GM23338 (cell line): ENCODE measurements around the gene TBX3. TPM values are rescaled to one million over a fixed set of nuclear protein-coding genes. Genes with fewer than 3 reads are reported as not detected.

ENCODE experiments used
- ATAC-seq: fragments of 200-7000 bp; cut with Tn5 transposase; 3 replicates; pipeline ENCODE4 v1.9.1; 2020
- DNase-seq: peaks from one replicate; pipeline ENCODE4 v3.0.0-alpha.2; 2015; ENCODE audit warnings: low spot score
- H2AFZ ChIP-seq: fragments of 200-600 bp; sonication (generic); 2 replicates; pipeline ENCODE4 v1.8.0; 2016; ENCODE audit warnings: antibody characterized with exemption, mild to moderate bottlenecking, moderate library complexity
- H3F3A ChIP-seq: fragments of 200-600 bp; sonication (generic); replicated peaks from 2 replicates; pipeline ENCODE4 v1.8.0; 2017; ENCODE audit warnings: antibody characterized with exemption, mixed run types, low read depth
- H3K27ac ChIP-seq: fragments of 200-600 bp; sonication (generic); 2 replicates; pipeline ENCODE4 v1.6.1; 2016; ENCODE audit warnings: low read depth
- H3K27me3 ChIP-seq: fragments of 200-600 bp; sonication (generic); 2 replicates; pipeline ENCODE4 v1.8.0; 2016; ENCODE audit warnings: mild to moderate bottlenecking, mixed run types, moderate library complexity; ENCODE audit not compliant: insufficient read depth
- H3K36me3 ChIP-seq: fragments of 200-600 bp; sonication (generic); 2 replicates; pipeline ENCODE4 v1.8.0; 2016; ENCODE audit warnings: mild to moderate bottlenecking; ENCODE audit not compliant: insufficient read depth
- H3K4me1 ChIP-seq: fragments of 200-600 bp; sonication (generic); 2 replicates; pipeline ENCODE4 v1.8.0; 2016; ENCODE audit warnings: mild to moderate bottlenecking, moderate library complexity; ENCODE audit not compliant: insufficient read depth
- H3K4me2 ChIP-seq: fragments of 200-600 bp; sonication (generic); 2 replicates; pipeline ENCODE4 v1.7.1; 2017; ENCODE audit warnings: mixed run types
- H3K4me3 ChIP-seq: fragments of 200-600 bp; sonication (generic); 2 replicates; pipeline ENCODE4 v1.6.1; 2016; ENCODE audit warnings: mixed run types
- H3K79me2 ChIP-seq: fragments of 200-600 bp; sonication (generic); replicated peaks from 2 replicates; pipeline ENCODE4 v1.8.0; 2017; ENCODE audit warnings: mild to moderate bottlenecking; ENCODE audit not compliant: insufficient read depth
- H3K9me2 ChIP-seq: fragments of 200-600 bp; sonication (generic); 2 replicates; pipeline ENCODE4 v1.8.0; 2017; ENCODE audit not compliant: insufficient read depth
- H4K20me1 ChIP-seq: fragments of 200-600 bp; sonication (generic); replicated peaks from 2 replicates; pipeline ENCODE4 v1.8.0; 2017; ENCODE audit warnings: mild to moderate bottlenecking; ENCODE audit not compliant: insufficient read depth
- H3K27ac Mint-ChIP-seq: 2 replicates; pipeline ENCODE4 v1.8.0; 2020; ENCODE audit warnings: inconsistent platforms, mild to moderate bottlenecking, moderate library complexity, mixed read lengths
- H3K27me3 Mint-ChIP-seq: 3 replicates; pipeline ENCODE4 v1.8.0; 2022; ENCODE audit warnings: low read depth, mild to moderate bottlenecking, moderate library complexity, mixed read lengths, inconsistent platforms; ENCODE audit not compliant: insufficient read depth, poor library complexity
- H3K36me3 Mint-ChIP-seq: 3 replicates; pipeline ENCODE4 v1.8.0; 2021; ENCODE audit warnings: low read depth, mild to moderate bottlenecking, inconsistent platforms, moderate library complexity, mixed read lengths
- H3K4me1 Mint-ChIP-seq: 3 replicates; pipeline ENCODE4 v1.8.0; 2020; ENCODE audit warnings: mild to moderate bottlenecking, inconsistent platforms, mixed read lengths
- H3K4me3 Mint-ChIP-seq: 3 replicates; pipeline ENCODE4 v1.8.0; 2021; ENCODE audit warnings: moderate library complexity, mild to moderate bottlenecking, inconsistent platforms, mixed read lengths
- H3K9me3 Mint-ChIP-seq: 3 replicates; pipeline ENCODE4 v1.8.0; 2020; ENCODE audit warnings: moderate library complexity, mild to moderate bottlenecking, inconsistent platforms, mixed read lengths
- CREB1 ChIP-seq: fragments of 250-450 bp; sonication (Bioruptor Pico); IDR thresholded peaks from 2 replicates; pipeline ENCODE4 v1.5.0; 2020; ENCODE audit warnings: low read depth, mild to moderate bottlenecking, moderate library complexity
- CTCF ChIP-seq, 2 experiments: fragments of 200-600 bp in 1 of 2; sonication (generic) in 1 of 2; conservative IDR thresholded peaks; 2 replicates each; pipeline versions ENCODE4 v1.5.1 to v1.6.1; 2016 to 2017; ENCODE audit warnings: antibody characterized with exemption in 2 of 2, low read depth in 2 of 2, mild to moderate bottlenecking in 2 of 2, moderate library complexity in 1 of 2
- ETS1 ChIP-seq: IDR thresholded peaks from 2 replicates; pipeline ENCODE4 v1.6.1; 2016; ENCODE audit warnings: antibody characterized with exemption
- EZH2 ChIP-seq: fragments of 200-600 bp; sonication (generic); IDR thresholded peaks from one replicate; pipeline ENCODE4 v1.8.0; 2017; ENCODE audit warnings: antibody characterized with exemption, mild to moderate bottlenecking, low read depth; ENCODE audit not compliant: unreplicated experiment
- EZH2phosphoT487 ChIP-seq: fragments of 200-600 bp; sonication (generic); IDR thresholded peaks from one replicate; pipeline ENCODE4 v1.8.1; 2018; ENCODE audit warnings: antibody characterized with exemption; ENCODE audit not compliant: unreplicated experiment
- JUNB ChIP-seq: IDR thresholded peaks from one replicate; pipeline ENCODE4 v1.6.1; 2016; ENCODE audit warnings: antibody characterized with exemption; ENCODE audit not compliant: unreplicated experiment
- NANOG ChIP-seq: IDR thresholded peaks from 2 replicates; pipeline ENCODE4 v1.6.1; 2016; ENCODE audit warnings: antibody characterized with exemption, borderline replicate concordance
- STAT1 ChIP-seq: IDR thresholded peaks from one replicate; pipeline ENCODE4 v1.6.1; 2016; ENCODE audit warnings: antibody characterized with exemption; ENCODE audit not compliant: unreplicated experiment
- ZNF331 ChIP-seq: fragments of 250-450 bp; sonication (Bioruptor Pico); IDR thresholded peaks from 2 replicates; pipeline ENCODE4 v1.5.0; 2020; ENCODE audit warnings: low read depth, mild to moderate bottlenecking, moderate library complexity
- ZNF462 ChIP-seq: fragments of 250-450 bp; sonication (Bioruptor Pico); IDR thresholded peaks from 2 replicates; pipeline ENCODE4 v1.5.0; 2020; ENCODE audit warnings: mild to moderate bottlenecking, moderate library complexity
- polyA plus RNA-seq: library from polyadenylated mRNA; unstranded; fragments of >200 nt; fragmentation: Nextera tagmentation; extraction: Ambion mirVana; gene quantifications from 2 replicates; pipeline ENCODE4 v1.2.1, GENCODE V29; 2016
- total RNA-seq: library from RNA; depleted of rRNA; stranded (reverse); fragments of >200 nt; shearing (Covaris generic); gene quantifications from 2 replicates; pipeline ENCODE4 v1.2.3, GENCODE V29; 2014

The TBX3 gene
- total and polyA plus RNA-seq, 2 experiments from 2014 or later, result 0.18 to 0.24 TPM

- no peaks in the 10 kb centered on the region for H3K9me2 ChIP-seq
- peak overlapping the region; percentile 42; the same call in 1 of the 3 replicates for H3K4me3 Mint-ChIP-seq
- peaks cover 98% of the 10 kb centered on the region for H3K27me3 Mint-ChIP-seq
- H2AFZ ChIP-seq, result no peak overlapping the region
- H3K4me2 ChIP-seq, result peak overlapping the region; percentile 84
- peaks cover 27% of the 10 kb centered on the region for H4K20me1 ChIP-seq
- H3K4me1 Mint-ChIP-seq, result peaks cover 66% of the 10 kb centered on the region
- no peak for ATAC-seq
- no peaks in the 10 kb centered on the region for H3K36me3 ChIP-seq
- peaks cover 50% of the 10 kb centered on the region for H3F3A ChIP-seq
- H3K9me3 Mint-ChIP-seq, result no peaks in the 10 kb centered on the region; the same call in 2 of the 3 replicates
- no peak for DNase-seq
- H3K4me1 ChIP-seq, result peaks cover 87% of the 10 kb centered on the region
- H3K79me2 ChIP-seq, result no peaks in the 10 kb centered on the region
- H3K36me3 Mint-ChIP-seq, result no peaks in the 10 kb centered on the region
- peak overlapping the region; percentile 51 for H3K4me3 ChIP-seq
- no peak for TF ChIP-seq CREB1
- TF ChIP-seq EZH2, result peak; percentile 89
- no peak overlapping the region for H3K27ac Mint-ChIP-seq
- no peak overlapping the region for H3K27ac ChIP-seq
- H3K27me3 ChIP-seq, result peaks cover 100% of the 10 kb centered on the region
Observed at GRCh38 chr12:114696443-114697242, 12.7 kb upstream of the TBX3 start.

- Histone ChIP-seq H3K27ac (no peak overlapping the region), H3K36me3 (no peaks in the 10 kb centered on the region), H3K9me2 (no peaks in the 10 kb centered on the region), H3K27me3 (peaks cover 100% of the 10 kb centered on the region), H2AFZ (no peak overlapping the region), H3K4me1 (peaks cover 82% of the 10 kb centered on the region), H3K4me3 (no peak overlapping the region), H4K20me1 (peaks cover 31% of the 10 kb centered on the region), H3K4me2 (no peak overlapping the region), H3K79me2 (no peaks in the 10 kb centered on the region), H3F3A (peaks cover 53% of the 10 kb centered on the region)
- TF ChIP-seq NANOG, result no peak
- no peak for TF ChIP-seq STAT1
- TF ChIP-seq ETS1, result no peak
- no peak for TF ChIP-seq JUNB
- no peak for TF ChIP-seq ZNF462 (CRISPR knock-in tag)
- no peak for TF ChIP-seq EZH2
- TF ChIP-seq ZNF331, result no peak
- TF ChIP-seq CTCF (conservative IDR thresholded peaks at IDR 0.05; ENCODE audit: low read depth in 2 of 2), result no peak
- TF ChIP-seq CREB1, result no peak
- TF ChIP-seq EZH2phosphoT487, result no peak
- Mint-ChIP-seq H3K4me3 (no peak overlapping the region), H3K27me3 (peaks cover 99% of the 10 kb centered on the region), H3K27ac (no peak overlapping the region), H3K9me3 (no peaks in the 10 kb centered on the region; the same call in 2 of the 3 replicates), H3K36me3 (no peaks in the 10 kb centered on the region), H3K4me1 (peaks cover 66% of the 10 kb centered on the region)
- no peak for ATAC-seq
- DNase-seq, result no peak
Observed at GRCh38 chr12:114695305-114695592, 11.3 kb upstream of the TBX3 start.
